K562 (cell line): ENCODE results near the gene TOR3A. TPM values are rescaled to one million over a fixed set of nuclear protein-coding genes. Genes with fewer than 3 reads are reported as not detected.

Source experiments
- ATAC-seq: fragments of 200-7000 bp; cut with Tn5 transposase; 3 replicates; pipeline ENCODE4 v1.9.1; 2020; ENCODE audit warnings: moderate library complexity
- BruUV-seq: library from RNA; stranded (reverse); fragments of 400-500 nt; replicated peaks from 2 replicates; lab custom pipeline; 2021; lab: Mats Ljungman, UMichigan
- CTCF ChIA-PET: fragments of 300-600 bp; formaldehyde crosslinking; extraction: SDS; loops from one replicate; lab custom pipeline; 2021; ENCODE audit warnings: low intra/inter-chr PET ratio; lab: Yijun Ruan, JAX
- POLR2A ChIA-PET: fragments of 300-600, 350-650 bp; sonication (Branson Sonifier 250); formaldehyde crosslinking; extraction: SDS; loops from one replicate; lab custom pipeline; 2021; ENCODE audit warnings: antibody characterized with exemption, inconsistent platforms; lab: Yijun Ruan, JAX
- DNase-seq, 4 experiments: peaks; one replicate each; pipeline versions ENCODE4 v3.0.0 to v3.0.0-alpha.2; 2011 to 2018; ENCODE audit warnings: low spot score in 3 of 4, mixed read lengths in 3 of 4; ENCODE audit errors: extremely low read depth in 1 of 4
- FAIRE-seq: peaks from 2 replicates; lab custom pipeline; 2011; peaks lifted over from hg19 to GRCh38; lab: Jason Lieb, UNC
- H2AFZ ChIP-seq: 2 replicates; pipeline ENCODE4 v1.6.0; 2011; ENCODE audit warnings: low read depth, low read length, control low read depth, inconsistent platforms
- H3K27ac ChIP-seq: fragments of 200-600 bp; 3 replicates; pipeline ENCODE4 v1.8.0; 2011; ENCODE audit warnings: low read depth, mild to moderate bottlenecking, control low read depth, inconsistent platforms, low read length, moderate library complexity, mixed read lengths; ENCODE audit errors: extremely low read depth
- H3K27me3 ChIP-seq, 2 experiments: fragments of 300-600 bp in 1 of 2; 2 replicates in 1 of 2; 3 replicates in 1 of 2; pipeline versions ENCODE4 v1.6.0 to v1.8.0; 2011; ENCODE audit warnings: inconsistent platforms in 2 of 2, low read length in 2 of 2, mild to moderate bottlenecking in 1 of 2, mixed read lengths in 1 of 2, moderate library complexity in 1 of 2; ENCODE audit not compliant: control insufficient read depth in 2 of 2, insufficient read depth in 2 of 2
- H3K36me3 ChIP-seq: fragments of 300-600 bp; 3 replicates; pipeline ENCODE4 v1.8.0; 2011; ENCODE audit warnings: mild to moderate bottlenecking, low read length, inconsistent platforms; ENCODE audit not compliant: control insufficient read depth, insufficient read depth
- H3K4me1 ChIP-seq, 2 experiments: fragments of 200-600 bp in 1 of 2; replicated peaks in 1 of 2; 2 replicates in 1 of 2; 3 replicates in 1 of 2; pipeline versions ENCODE4 v1.5.1 to v1.8.0; 2011; ENCODE audit warnings: inconsistent platforms in 2 of 2, low read length in 2 of 2, mild to moderate bottlenecking in 1 of 2, mixed read lengths in 1 of 2, moderate library complexity in 1 of 2; ENCODE audit not compliant: control insufficient read depth in 2 of 2, insufficient read depth in 2 of 2
- H3K4me2 ChIP-seq: 2 replicates; pipeline ENCODE4 v1.6.1; 2011; ENCODE audit warnings: low read length, control low read depth, inconsistent platforms, mixed read lengths; ENCODE audit not compliant: insufficient read depth
- H3K4me3 ChIP-seq: fragments of 200-600 bp; sonication (generic), shearing (Covaris generic); 2 replicates; pipeline ENCODE4 v1.5.1; 2016; ENCODE audit warnings: control low read depth, inconsistent platforms
- H3K79me2 ChIP-seq: fragments of 200-600 bp; 3 replicates; pipeline ENCODE4 v1.8.0; 2011; ENCODE audit warnings: low read length, inconsistent platforms; ENCODE audit not compliant: control insufficient read depth, insufficient read depth
- H3K9ac ChIP-seq, 2 experiments: 2 replicates each; pipeline versions ENCODE4 v1.6.0 to v1.6.1; 2011; ENCODE audit warnings: low read depth in 2 of 2, low read length in 2 of 2, control low read depth in 1 of 2, inconsistent platforms in 1 of 2, mild to moderate bottlenecking in 1 of 2, mixed read lengths in 1 of 2; ENCODE audit not compliant: insufficient read depth in 1 of 2
- H3K9me1 ChIP-seq: one replicate; pipeline ENCODE4 v1.6.0; 2011; ENCODE audit warnings: inconsistent platforms, mild to moderate bottlenecking, low read length, moderate library complexity; ENCODE audit not compliant: control insufficient read depth, insufficient read depth
- H3K9me3 ChIP-seq: replicated peaks from 2 replicates; pipeline ENCODE4 v1.5.1; 2011; ENCODE audit warnings: low read depth, low read length, inconsistent platforms; ENCODE audit not compliant: control insufficient read depth, insufficient read depth
- H4K20me1 ChIP-seq: replicated peaks from 2 replicates; pipeline ENCODE4 v1.6.1; 2011; ENCODE audit warnings: low read length, inconsistent platforms, mixed read lengths; ENCODE audit not compliant: control insufficient read depth, insufficient read depth
- AFF4 ChIP-seq: sonication (generic); formaldehyde crosslinking; IDR thresholded peaks from 2 replicates; pipeline ENCODE4 v1.8.0; 2023; ENCODE audit warnings: mild to moderate bottlenecking, missing genetic modification reagents
- GTF2A2 ChIP-seq: IDR thresholded peaks from 2 replicates; pipeline ENCODE4 v1.6.1; 2016; ENCODE audit warnings: mild to moderate bottlenecking, missing genetic modification characterization, missing compliant biosample characterization
- HNRNPK ChIP-seq: fragments of 200-400 bp; formaldehyde crosslinking; IDR thresholded peaks from one replicate; pipeline ENCODE4 v1.6.1; 2018; ENCODE audit warnings: mild to moderate bottlenecking, low read depth, low read length; ENCODE audit not compliant: poor library complexity, severe bottlenecking
- KLF1 ChIP-seq: fragments of 450-650 bp; IDR thresholded peaks from 2 replicates; pipeline ENCODE4 v1.6.1; 2016; ENCODE audit warnings: missing genetic modification characterization, missing compliant biosample characterization
- PHTF2 ChIP-seq: fragments of 250-450 bp; sonication (Bioruptor Pico); IDR thresholded peaks from 2 replicates; pipeline ENCODE4 v1.5.0; 2021; ENCODE audit warnings: mild to moderate bottlenecking
- PRPF4 ChIP-seq: fragments of 200-400 bp; formaldehyde crosslinking; IDR thresholded peaks from one replicate; pipeline ENCODE4 v1.6.1; 2017; ENCODE audit warnings: low read length, low read depth, mild to moderate bottlenecking; ENCODE audit not compliant: insufficient read depth, poor library complexity, severe bottlenecking
- SIX5 ChIP-seq, 2 experiments: IDR thresholded peaks; 2 replicates each; pipeline ENCODE4 v1.6.1; 2011; ENCODE audit warnings: low read length in 2 of 2, borderline replicate concordance in 1 of 2, low read depth in 1 of 2, mild to moderate bottlenecking in 1 of 2, moderate library complexity in 1 of 2; ENCODE audit not compliant: insufficient read depth in 1 of 2
- ZFP91 ChIP-seq: sonication (generic); formaldehyde crosslinking; IDR thresholded peaks from 2 replicates; pipeline ENCODE4 v1.8.0; 2022; ENCODE audit warnings: mild to moderate bottlenecking, missing genetic modification reagents
- ZNF274 ChIP-seq: IDR thresholded peaks from 2 replicates; pipeline ENCODE4 v1.6.1; 2011; ENCODE audit warnings: low read depth, mild to moderate bottlenecking, low read length, moderate library complexity, borderline replicate concordance
- WGBS: fragments of 100-300 bp; shearing (Covaris generic); methylation state at CpG from one replicate; pipeline ENCODE4 v1.1.6; 2016; ENCODE audit warnings: low coverage, mixed read lengths; ENCODE audit not compliant: insufficient coverage; ENCODE audit errors: missing lambda C conversion rate; 5-methylcytosine and 5-hydroxymethylcytosine counted together
- in situ Hi-C: fragments of 300-500 bp; cut with MboI; formaldehyde crosslinking; loops from 4 replicates; pipeline ENCODE4 v1.15.0; 2018; ENCODE audit warnings: inconsistent platforms, mixed read lengths
- intact Hi-C: fragments of 100-400 bp; cut with micrococcal nuclease; formaldehyde crosslinking; loops from 2 replicates; pipeline ENCODE4 v1.14.2; 2022
- polyA plus RNA-seq, 8 experiments: library from polyadenylated mRNA; depleted of rRNA in 4 of 8; stranded (reverse) in 5 of 8; unstranded in 3 of 8; fragments of >200 nt; fragmentation: Nextera tagmentation in 2 of 8; fragmentation: Illumina TruSeq in 1 of 8; extraction: Ambion mirVana in 2 of 8; extraction: Trizol in 1 of 8; gene quantifications; 2 replicates each; pipeline versions ENCODE4 v1.2.1 to v1.2.3, GENCODE V29; 2011 to 2014; ENCODE audit warnings: inconsistent platforms in 1 of 8, missing spikeins in 1 of 8
- total RNA-seq, 7 experiments: library from RNA; depleted of rRNA in 6 of 7; stranded (reverse); fragments of >200 nt in 6 of 7; fragmentation: Illumina TruSeq in 2 of 7; extraction: Trizol in 2 of 7; gene quantifications; 2 replicates each; pipeline versions ENCODE4 v1.2.1 to v1.2.3, GENCODE V29; 2011 to 2021; ENCODE audit warnings: low replicate concordance in 1 of 7

TOR3A gene
- total and polyA plus RNA-seq, 9 of the 15 experiments (the other 6 are each of a cell fraction or from before 2014, with no cell fraction given) = 7.9 to 94.5 (median 39.7) TPM

GRCh38 chr1:179043907-179044306 is 38.0 kb upstream of the TOR3A start:
- intact Hi-C loops = no loop called here
- TF ChIP-seq ZFP91 (CRISPR knock-in tag) = no peak
- TF ChIP-seq AFF4 (CRISPR knock-in tag) = no peak
- no peak for TF ChIP-seq KLF1 (tag)
- no peak for TF ChIP-seq SIX5 (IDR thresholded peaks at IDR 0.05; ENCODE audit: borderline replicate concordance in 1 of 2, insufficient read depth in 1 of 2, low read depth in 1 of 2, low read length in 2 of 2)
- no peak for TF ChIP-seq HNRNPK
- no peak for TF ChIP-seq GTF2A2
- TF ChIP-seq PHTF2 (CRISPR knock-in tag) = no peak
- TF ChIP-seq ZNF274 = no peak
- no peak for TF ChIP-seq PRPF4
- Histone ChIP-seq H3K27ac (no peak overlapping the region), H3K9me1 (no peaks in the 10 kb centered on the region), H3K4me1 (peaks cover 37 to 55% of the 10 kb centered on the region in 2 experiments), H3K4me2 (no peak overlapping the region), H3K36me3 (peaks cover 19% of the 10 kb centered on the region; the same call in 2 of the 3 replicates), H3K4me3 (no peak overlapping the region), H3K9ac (no peak overlapping the region), H3K79me2 (peaks cover 57% of the 10 kb centered on the region), H3K9me3 (no peaks in the 10 kb centered on the region), H3K27me3 (no peaks in the 10 kb centered on the region), H4K20me1 (peaks cover 5% of the 10 kb centered on the region), H2AFZ (no peak overlapping the region)
- in situ Hi-C loops = no loop called here
- ATAC-seq (no peak), FAIRE-seq (no peak), DNase-seq (no peak)
- BruUV-seq = no TSS peak
- WGBS = 77% methylated on average over 5 of the region's 5 CpGs
- ChIA-PET POLR2A (interaction anchor here (0.9 to 2.5 kb wide), 4 partner anchors 9 to 16 kb away, joined by 3 to 10 read pairs (median 8); no protein-coding TSS in a partner anchor), CTCF (no interaction called here)
